Measurements from ENCODE around the gene NOTCH2NLA.
"Not testable (repeated sequence)": the region's sequence is repeated elsewhere in the genome, so short reads cannot be mapped to it uniquely, and the experiment has no call there.

- TF ChIP-seq CTCF (conservative IDR thresholded peaks at IDR 0.05); ZFX (IDR thresholded peaks at IDR 0.05): not testable (repeated sequence)
These were observed 84.4 kb downstream of the NOTCH2NLA start, which contains the start of gene NBPF10 for GRCh38 chr1:146144465-146144864.

Measured in C4-2B (cell line).